AG20443 (cell line): ENCODE results near the gene PSMD1.

Source experiments
- DNase-seq: peaks from one replicate; pipeline ENCODE4 v3.0.0; 2012; ENCODE audit warnings: low spot score, mixed read lengths

The PSMD1 gene

DNA sequence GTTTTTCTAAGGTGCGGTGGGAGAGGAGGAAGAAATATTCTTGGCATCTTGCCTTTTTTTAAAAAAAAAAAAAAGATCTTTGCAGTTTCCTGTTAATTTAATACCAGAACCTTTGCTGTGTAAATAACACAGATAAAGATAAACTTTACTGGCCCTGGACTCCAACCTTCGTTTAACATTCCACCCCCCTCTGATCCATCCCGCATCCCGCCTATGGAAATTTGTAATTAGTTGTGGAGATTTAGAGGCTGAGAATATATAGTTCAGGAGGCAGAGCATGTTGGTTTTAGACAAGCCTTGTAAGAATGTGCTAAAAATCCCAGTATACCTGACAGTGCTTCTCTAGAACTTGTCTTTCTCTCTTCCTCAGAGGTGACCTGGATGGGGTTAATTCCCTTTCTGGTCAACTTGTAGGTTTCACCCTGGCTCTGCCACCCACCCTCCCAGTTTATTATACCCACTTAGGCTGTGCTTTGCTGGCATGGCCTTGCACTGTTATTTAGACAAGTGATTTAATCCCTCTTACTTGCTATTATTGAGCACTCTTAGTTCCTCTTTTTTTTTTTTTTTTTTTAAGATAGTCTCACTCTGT is 22.3 kb upstream of the PSMD1 start:
- no peak for DNase-seq

DNA sequence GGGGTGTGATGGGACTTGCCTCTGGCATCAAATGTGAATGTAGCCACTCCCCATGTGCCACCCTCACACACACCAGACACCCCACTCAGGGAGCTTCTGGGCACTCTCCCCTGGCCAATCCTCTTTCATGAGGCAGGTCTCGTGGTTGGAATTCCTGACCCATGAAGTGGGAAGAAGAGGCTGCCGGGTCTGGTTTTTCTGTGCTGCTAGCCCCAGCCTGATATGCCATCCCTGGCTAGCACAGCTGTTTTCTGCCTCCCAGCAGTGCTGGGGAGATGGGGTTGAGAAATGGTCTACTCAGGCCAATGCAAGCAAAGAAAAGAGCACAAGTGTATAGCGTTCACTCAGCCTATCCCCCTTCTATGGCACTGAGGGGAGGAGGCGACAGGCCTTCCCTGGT is 20.5 kb upstream of the PSMD1 start:
- no peak for DNase-seq

DNA sequence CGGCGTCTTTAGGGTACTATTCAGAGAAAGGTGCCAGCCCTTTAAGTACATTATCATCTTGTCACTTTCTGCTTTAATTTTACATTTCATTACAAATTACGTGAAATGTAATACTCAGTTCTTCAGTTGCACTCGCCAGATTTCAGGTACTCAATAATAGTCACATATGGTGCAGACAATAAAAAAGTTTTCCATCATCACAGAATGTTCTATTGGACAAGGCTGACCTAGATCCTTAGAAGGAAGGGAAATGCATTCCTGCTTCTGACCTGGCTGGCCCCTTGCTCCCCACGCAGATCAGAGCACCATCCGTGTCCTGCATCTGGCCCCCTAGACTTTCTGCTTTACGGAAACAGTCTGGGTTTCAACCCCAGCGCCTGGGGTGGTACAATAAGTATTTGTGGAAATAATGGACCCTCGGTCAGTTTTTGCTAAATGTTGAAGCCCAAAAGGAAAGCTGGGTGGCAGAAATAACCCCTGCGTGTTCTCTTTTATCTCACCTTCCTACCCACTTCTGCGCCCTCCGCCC is 20.0 kb upstream of the PSMD1 start:
- DNase-seq, result no peak

DNA sequence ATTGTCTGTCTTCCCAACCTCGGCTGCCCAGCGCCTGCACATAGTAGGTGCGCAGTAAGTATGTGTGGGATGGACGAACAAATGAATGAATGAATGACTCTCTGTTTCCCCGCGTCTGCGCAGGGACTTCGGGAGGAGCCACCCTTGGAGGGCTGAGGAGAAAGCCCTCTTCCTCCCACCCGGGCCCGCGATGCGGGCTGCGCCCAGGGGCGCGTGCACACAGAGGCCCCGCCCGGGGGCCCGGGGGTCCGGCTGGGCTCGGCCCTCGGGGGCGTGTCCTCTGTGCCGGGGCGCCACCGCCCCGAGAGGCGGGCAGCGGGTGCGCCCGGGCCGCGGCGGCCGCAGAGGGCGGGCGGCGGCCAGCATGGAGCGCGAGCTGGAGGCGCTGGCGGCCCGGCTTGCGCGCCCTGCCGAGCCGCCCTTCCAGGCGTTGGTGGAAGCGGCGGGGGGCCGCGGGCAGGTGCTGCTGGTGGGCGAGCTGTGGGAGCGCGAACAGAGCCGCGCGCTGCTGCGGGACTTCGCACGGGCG is 19.4 kb upstream of the PSMD1 start, which contains the start of gene C2orf72:
C2orf72 (plus strand) TSS at position 322 of the 529 bp plus-strand sequence; CDS start at position 365, 43 bp downstream.
- peak; percentile 55 for DNase-seq

- DNase-seq, result peak; percentile 55
Observed at GRCh38 chr2:231037731-231038482, 18.8 kb upstream of the PSMD1 start.

DNA sequence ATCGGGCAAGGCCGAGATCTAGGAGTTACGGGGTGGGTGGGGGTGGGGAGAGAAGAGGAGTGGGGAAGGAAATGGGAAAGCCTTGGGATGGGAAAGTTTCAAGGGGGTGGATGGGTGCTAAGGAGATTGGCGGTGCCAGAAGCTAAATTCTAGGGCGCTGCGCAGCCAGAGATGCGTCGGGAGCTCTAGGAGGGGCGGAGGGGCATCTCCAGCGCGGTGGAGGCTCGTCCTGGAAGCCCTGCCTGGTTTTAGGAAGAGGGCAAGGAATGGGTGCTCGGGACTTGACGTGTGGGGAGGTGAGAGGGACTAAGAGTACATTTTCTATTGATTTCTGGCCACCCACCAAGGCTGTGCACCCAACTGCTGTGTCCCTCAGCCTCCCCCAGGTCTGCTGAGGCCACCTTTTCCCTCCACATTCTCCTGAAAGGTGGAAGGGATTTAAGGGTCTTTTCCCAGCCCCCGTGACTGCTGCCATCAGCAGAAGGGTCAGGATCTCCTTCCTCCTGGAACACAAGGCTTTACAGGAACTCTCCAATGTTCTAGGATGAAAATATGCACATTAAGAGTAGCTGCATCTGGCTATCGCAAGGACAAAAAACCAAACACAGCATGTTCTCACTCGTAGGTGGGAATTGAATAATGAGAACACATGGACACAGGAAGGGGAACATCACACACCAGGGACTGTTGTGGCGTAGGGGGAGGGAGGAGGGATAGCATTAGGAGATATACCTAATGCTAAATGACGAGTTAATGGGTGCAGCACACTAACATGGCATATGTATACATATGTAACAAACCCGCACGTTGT is 18.0 kb upstream of the PSMD1 start:
- DNase-seq, result no peak

GRCh38 chr2:231039294-231039664 is 17.4 kb upstream of the PSMD1 start:
- DNase-seq, result no peak

- no peak for DNase-seq
Observed at GRCh38 chr2:231039821-231040364, 16.8 kb upstream of the PSMD1 start.

GRCh38 chr2:231041061-231041689 is 15.5 kb upstream of the PSMD1 start:
- DNase-seq, result no peak

GRCh38 chr2:231043796-231044195 is 12.9 kb upstream of the PSMD1 start:
- no peak for DNase-seq

DNA sequence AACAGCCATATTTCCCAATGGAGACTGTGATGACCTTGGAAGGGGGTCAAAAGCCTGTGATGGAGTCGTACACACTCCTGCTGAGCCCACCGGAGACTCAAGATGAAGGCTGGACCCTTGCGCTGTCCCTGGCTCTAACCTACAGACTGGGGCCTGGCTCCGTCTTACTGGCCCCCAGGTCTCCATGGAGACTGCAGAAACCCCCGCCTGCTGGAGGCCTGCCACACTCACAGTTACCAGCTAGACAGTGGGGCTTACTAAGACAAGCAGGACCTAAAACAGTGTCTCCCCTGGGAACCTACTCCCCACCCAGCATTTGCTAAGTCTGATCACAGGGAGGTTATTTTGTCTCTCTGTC is 9.8 kb upstream of the PSMD1 start:
- DNase-seq, result no peak

- DNase-seq, result no peak
Observed at GRCh38 chr2:231047274-231047922, 9.3 kb upstream of the PSMD1 start.

DNA sequence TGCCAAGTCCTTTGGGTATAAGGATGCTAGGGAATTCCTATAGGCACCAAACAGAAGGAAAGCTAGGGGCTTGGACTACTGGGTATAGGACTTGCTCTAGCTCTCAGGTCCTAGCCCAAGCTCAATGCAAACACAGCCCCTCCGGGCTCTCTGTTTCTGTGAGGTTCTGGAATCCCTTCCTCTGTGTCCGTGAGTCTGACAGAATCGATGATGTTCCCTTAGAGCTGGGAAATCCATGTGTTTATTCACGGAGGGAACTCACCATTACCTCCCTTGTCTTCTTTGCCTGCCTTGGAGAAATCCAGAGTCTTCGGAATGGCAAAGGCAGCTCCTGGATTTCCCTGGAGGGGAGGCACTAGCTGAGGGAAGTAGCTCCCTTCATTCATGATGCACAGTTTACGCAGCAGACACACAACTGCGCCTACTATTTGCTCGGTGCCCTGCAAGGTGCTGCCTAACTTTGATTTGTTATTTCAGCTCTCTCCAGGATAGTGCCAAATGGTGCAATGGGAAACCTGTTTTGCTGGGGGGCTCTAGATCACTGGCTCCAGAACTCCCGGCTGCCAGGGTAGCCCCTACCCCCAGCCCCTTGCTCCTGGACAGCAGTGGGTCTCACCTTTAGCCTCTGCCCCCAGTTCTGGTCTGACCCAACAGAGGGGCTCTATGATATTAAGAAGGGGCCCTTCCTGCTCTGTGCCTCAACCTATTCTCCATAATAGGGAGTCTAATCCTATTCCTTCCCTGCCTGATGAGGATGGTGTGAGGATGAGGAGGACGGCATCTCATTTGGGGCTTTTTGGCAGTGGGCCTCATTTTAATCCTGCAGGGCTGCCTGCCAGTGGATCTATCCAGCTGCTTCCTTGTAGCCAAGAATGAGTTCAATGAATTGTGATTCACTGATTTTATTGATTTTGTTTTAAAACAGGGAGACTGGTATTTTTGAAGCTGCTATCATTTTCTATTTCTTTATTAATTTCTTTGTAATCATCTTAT is 8.4 kb upstream of the PSMD1 start:
- no peak for DNase-seq

- no peak for DNase-seq
Observed at GRCh38 chr2:231049286-231050017, 7.2 kb upstream of the PSMD1 start.

- no peak for DNase-seq
Observed at GRCh38 chr2:231050018-231050901, 6.4 kb upstream of the PSMD1 start.

DNA sequence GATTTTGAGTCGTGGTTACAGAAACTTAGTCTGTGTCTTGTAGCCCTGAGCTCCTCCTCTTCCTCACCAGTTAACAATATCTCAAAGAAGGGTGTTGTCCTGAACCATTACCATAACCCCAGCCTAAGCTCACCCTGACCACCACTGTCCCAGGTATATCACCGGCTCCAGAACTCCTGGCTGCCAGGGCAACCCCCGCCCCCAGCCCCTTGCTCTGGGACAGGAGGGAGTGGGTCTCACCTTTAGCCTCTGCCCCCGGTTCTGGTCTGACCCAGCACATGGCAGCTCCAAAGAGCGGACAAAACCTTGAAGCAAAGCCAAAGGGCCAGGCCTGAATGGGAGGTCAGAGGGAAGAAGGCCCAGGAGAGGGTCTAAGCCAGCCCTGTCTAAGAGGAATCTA is 5.6 kb upstream of the PSMD1 start:
- no peak for DNase-seq

DNA sequence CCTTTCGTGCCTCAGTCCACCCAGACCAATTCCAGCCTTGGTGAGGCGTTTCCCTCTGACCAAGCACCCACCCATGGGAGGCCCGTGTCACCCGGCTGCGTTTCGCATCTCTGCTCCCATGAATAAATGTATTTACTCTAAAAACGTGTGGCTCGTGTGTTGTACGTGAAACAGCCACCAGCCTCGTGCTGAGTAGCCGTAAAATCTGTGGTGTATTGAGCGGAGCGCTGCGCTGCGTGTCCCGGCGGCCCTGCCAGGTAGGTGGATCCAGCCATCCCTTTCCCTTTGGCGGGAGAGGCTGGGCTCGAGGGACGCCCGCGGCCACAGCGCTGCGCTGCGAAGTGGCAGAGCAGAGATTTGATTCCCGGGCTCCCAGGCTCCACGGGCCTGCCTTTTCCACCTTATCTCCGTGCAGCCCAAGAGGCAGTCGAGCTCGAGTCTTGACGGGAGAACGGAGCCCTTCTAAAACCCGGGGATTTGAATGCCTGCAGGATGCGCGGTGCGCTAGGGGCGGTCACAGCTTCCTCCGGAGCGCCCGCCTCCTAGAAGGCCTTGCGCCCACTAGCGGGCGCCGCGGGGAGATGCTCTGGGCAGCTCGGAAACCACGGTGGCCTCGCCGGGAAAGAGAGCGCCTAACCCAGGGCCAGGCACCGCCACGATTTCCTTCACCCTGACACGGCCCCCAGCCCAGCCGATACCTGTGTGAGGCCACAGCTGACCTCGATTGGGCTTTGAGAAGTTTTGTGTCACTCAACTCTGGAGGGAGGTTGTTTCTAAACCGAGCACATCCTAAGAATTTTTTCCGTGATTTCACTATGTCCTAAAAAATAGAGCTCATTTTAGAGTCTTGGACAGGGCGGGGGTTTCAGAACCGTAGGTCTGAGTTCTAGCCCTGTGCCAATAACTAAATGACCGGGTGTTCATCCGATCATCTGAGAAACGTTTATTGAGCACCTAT is 3.9 kb upstream of the PSMD1 start:
- peak; percentile 93 for DNase-seq
